Right lobe of liver (tissue), 4 donors: ENCODE measurements around the gene GATB.

Source experiments
- POLR2A ChIP-seq: fragments of 450-650 bp; IDR thresholded peaks from one replicate; pipeline ENCODE4 v1.6.1; 2017; ENCODE audit warnings: antibody characterized with exemption, mild to moderate bottlenecking
- TF ChIP-seq, protein P1 (sequence below), 4 donors: fragments of 200-600 bp in 3 of 4; fragments of 450-650 bp in 1 of 4; IDR thresholded peaks; one replicate each; pipeline versions ENCODE4 v1.5.1 to v1.8.0; 2016 to 2022; ENCODE audit warnings: antibody characterized with exemption in 4 of 4, mild to moderate bottlenecking in 2 of 4
- donor health status: DM: no; HTN: no; CAD: no.
- donor health status: DM: no; HTN: no; CAD: no.
- donor health status: DM: no; HTN: yes; CAD: no.

DNA sequence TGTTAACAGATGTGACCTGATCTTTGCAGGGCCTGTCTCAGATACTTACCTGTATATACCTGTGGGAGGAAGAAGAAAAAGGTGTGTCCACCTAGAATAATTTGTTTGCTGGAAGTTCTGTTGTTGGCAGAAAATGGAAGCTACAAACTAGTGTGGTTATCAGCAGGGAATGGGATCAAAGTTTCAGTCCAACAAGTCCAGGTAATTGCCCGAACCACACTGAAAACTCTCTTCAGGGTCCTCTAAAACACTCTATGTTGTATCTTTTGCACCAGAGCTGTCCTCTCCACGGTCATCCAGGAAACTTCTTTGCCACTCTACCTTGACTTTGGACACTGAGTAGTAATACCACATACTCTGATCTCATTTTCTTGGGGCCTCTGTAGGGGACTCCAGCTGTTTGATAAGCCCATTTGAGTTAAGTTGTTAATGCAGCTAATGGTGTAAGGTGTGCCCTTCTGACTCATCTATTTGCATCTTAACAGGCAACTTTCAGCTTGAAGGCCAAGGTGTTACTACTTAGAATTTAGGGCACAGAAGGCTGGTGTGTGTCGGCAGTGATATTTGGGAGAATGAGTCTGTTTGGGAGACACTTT, 38.7 kb upstream of the GATB start:
- TF ChIP-seq, protein P1, sequence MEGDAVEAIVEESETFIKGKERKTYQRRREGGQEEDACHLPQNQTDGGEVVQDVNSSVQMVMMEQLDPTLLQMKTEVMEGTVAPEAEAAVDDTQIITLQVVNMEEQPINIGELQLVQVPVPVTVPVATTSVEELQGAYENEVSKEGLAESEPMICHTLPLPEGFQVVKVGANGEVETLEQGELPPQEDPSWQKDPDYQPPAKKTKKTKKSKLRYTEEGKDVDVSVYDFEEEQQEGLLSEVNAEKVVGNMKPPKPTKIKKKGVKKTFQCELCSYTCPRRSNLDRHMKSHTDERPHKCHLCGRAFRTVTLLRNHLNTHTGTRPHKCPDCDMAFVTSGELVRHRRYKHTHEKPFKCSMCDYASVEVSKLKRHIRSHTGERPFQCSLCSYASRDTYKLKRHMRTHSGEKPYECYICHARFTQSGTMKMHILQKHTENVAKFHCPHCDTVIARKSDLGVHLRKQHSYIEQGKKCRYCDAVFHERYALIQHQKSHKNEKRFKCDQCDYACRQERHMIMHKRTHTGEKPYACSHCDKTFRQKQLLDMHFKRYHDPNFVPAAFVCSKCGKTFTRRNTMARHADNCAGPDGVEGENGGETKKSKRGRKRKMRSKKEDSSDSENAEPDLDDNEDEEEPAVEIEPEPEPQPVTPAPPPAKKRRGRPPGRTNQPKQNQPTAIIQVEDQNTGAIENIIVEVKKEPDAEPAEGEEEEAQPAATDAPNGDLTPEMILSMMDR (IDR thresholded peaks at IDR 0.05), result no peak
- no peak for TF ChIP-seq POLR2A
